ENCODE measurements around the gene LDLRAD4. TPM values are rescaled to one million over a fixed set of nuclear protein-coding genes. Genes with fewer than 3 reads are reported as not detected.

Gene LDLRAD4
- total and polyA plus RNA-seq, 9 of the 15 experiments (the other 6 are each of a cell fraction or from before 2014, with no cell fraction given), result 0.01 TPM; not detected in 8

DNA sequence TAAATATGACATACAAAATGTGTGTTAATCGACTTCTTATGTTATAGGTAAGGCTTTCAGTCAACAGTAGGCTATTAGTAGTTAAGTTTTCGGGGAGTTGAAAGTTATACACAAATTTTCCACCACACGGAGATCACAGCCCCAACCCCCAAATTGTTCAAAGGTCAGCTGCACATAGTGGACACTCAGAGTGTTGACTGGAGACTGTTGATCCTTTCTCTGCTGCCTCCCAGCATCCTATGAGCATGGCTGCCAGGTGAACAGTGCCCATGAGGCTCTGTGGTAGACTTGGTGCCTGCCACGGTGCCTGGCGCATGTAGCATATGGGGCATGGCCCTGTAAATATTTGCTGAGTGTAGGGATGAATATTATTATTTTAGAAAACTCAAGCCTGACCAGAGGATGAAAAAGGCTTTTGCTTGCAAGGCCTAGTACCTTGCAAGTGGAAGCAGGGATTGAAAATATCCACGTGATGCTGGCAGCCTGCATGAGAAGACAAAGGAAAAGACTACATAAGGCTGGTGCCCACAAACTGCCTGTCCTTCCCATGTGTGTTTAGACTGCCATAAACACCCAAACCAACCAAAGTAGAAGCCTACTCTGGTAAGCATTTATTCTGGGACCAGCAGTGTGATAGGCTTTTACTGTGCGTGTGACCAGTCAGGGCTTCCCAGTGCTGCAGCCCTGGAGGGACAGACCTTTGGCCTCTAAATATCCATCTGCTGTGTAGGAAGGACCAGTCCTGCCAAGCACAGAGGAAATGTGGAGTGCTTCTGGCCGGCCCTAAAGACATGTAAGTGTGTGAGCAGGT lies 226.1 kb downstream of the LDLRAD4 start (continued):
- TF ChIP-seq, protein P1, sequence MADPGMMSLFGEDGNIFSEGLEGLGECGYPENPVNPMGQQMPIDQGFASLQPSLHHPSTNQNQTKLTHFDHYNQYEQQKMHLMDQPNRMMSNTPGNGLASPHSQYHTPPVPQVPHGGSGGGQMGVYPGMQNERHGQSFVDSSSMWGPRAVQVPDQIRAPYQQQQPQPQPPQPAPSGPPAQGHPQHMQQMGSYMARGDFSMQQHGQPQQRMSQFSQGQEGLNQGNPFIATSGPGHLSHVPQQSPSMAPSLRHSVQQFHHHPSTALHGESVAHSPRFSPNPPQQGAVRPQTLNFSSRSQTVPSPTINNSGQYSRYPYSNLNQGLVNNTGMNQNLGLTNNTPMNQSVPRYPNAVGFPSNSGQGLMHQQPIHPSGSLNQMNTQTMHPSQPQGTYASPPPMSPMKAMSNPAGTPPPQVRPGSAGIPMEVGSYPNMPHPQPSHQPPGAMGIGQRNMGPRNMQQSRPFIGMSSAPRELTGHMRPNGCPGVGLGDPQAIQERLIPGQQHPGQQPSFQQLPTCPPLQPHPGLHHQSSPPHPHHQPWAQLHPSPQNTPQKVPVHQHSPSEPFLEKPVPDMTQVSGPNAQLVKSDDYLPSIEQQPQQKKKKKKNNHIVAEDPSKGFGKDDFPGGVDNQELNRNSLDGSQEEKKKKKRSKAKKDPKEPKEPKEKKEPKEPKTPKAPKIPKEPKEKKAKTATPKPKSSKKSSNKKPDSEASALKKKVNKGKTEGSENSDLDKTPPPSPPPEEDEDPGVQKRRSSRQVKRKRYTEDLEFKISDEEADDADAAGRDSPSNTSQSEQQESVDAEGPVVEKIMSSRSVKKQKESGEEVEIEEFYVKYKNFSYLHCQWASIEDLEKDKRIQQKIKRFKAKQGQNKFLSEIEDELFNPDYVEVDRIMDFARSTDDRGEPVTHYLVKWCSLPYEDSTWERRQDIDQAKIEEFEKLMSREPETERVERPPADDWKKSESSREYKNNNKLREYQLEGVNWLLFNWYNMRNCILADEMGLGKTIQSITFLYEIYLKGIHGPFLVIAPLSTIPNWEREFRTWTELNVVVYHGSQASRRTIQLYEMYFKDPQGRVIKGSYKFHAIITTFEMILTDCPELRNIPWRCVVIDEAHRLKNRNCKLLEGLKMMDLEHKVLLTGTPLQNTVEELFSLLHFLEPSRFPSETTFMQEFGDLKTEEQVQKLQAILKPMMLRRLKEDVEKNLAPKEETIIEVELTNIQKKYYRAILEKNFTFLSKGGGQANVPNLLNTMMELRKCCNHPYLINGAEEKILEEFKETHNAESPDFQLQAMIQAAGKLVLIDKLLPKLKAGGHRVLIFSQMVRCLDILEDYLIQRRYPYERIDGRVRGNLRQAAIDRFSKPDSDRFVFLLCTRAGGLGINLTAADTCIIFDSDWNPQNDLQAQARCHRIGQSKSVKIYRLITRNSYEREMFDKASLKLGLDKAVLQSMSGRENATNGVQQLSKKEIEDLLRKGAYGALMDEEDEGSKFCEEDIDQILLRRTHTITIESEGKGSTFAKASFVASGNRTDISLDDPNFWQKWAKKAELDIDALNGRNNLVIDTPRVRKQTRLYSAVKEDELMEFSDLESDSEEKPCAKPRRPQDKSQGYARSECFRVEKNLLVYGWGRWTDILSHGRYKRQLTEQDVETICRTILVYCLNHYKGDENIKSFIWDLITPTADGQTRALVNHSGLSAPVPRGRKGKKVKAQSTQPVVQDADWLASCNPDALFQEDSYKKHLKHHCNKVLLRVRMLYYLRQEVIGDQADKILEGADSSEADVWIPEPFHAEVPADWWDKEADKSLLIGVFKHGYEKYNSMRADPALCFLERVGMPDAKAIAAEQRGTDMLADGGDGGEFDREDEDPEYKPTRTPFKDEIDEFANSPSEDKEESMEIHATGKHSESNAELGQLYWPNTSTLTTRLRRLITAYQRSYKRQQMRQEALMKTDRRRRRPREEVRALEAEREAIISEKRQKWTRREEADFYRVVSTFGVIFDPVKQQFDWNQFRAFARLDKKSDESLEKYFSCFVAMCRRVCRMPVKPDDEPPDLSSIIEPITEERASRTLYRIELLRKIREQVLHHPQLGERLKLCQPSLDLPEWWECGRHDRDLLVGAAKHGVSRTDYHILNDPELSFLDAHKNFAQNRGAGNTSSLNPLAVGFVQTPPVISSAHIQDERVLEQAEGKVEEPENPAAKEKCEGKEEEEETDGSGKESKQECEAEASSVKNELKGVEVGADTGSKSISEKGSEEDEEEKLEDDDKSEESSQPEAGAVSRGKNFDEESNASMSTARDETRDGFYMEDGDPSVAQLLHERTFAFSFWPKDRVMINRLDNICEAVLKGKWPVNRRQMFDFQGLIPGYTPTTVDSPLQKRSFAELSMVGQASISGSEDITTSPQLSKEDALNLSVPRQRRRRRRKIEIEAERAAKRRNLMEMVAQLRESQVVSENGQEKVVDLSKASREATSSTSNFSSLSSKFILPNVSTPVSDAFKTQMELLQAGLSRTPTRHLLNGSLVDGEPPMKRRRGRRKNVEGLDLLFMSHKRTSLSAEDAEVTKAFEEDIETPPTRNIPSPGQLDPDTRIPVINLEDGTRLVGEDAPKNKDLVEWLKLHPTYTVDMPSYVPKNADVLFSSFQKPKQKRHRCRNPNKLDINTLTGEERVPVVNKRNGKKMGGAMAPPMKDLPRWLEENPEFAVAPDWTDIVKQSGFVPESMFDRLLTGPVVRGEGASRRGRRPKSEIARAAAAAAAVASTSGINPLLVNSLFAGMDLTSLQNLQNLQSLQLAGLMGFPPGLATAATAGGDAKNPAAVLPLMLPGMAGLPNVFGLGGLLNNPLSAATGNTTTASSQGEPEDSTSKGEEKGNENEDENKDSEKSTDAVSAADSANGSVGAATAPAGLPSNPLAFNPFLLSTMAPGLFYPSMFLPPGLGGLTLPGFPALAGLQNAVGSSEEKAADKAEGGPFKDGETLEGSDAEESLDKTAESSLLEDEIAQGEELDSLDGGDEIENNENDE (IDR thresholded peaks at IDR 0.05; ENCODE audit: low read depth, low read length), result no peak
- TF ChIP-seq, protein P2, sequence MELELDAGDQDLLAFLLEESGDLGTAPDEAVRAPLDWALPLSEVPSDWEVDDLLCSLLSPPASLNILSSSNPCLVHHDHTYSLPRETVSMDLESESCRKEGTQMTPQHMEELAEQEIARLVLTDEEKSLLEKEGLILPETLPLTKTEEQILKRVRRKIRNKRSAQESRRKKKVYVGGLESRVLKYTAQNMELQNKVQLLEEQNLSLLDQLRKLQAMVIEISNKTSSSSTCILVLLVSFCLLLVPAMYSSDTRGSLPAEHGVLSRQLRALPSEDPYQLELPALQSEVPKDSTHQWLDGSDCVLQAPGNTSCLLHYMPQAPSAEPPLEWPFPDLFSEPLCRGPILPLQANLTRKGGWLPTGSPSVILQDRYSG (tag; conservative IDR thresholded peaks at IDR 0.05; ENCODE audit: low read depth), result no peak
- no peak for TF ChIP-seq CSDE1 (IDR thresholded peaks at IDR 0.05)
- TF ChIP-seq, protein P3, sequence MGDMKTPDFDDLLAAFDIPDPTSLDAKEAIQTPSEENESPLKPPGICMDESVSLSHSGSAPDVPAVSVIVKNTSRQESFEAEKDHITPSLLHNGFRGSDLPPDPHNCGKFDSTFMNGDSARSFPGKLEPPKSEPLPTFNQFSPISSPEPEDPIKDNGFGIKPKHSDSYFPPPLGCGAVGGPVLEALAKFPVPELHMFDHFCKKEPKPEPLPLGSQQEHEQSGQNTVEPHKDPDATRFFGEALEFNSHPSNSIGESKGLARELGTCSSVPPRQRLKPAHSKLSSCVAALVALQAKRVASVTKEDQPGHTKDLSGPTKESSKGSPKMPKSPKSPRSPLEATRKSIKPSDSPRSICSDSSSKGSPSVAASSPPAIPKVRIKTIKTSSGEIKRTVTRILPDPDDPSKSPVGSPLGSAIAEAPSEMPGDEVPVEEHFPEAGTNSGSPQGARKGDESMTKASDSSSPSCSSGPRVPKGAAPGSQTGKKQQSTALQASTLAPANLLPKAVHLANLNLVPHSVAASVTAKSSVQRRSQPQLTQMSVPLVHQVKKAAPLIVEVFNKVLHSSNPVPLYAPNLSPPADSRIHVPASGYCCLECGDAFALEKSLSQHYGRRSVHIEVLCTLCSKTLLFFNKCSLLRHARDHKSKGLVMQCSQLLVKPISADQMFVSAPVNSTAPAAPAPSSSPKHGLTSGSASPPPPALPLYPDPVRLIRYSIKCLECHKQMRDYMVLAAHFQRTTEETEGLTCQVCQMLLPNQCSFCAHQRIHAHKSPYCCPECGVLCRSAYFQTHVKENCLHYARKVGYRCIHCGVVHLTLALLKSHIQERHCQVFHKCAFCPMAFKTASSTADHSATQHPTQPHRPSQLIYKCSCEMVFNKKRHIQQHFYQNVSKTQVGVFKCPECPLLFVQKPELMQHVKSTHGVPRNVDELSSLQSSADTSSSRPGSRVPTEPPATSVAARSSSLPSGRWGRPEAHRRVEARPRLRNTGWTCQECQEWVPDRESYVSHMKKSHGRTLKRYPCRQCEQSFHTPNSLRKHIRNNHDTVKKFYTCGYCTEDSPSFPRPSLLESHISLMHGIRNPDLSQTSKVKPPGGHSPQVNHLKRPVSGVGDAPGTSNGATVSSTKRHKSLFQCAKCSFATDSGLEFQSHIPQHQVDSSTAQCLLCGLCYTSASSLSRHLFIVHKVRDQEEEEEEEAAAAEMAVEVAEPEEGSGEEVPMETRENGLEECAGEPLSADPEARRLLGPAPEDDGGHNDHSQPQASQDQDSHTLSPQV (IDR thresholded peaks at IDR 0.05), result no peak
- TF ChIP-seq, protein P4, sequence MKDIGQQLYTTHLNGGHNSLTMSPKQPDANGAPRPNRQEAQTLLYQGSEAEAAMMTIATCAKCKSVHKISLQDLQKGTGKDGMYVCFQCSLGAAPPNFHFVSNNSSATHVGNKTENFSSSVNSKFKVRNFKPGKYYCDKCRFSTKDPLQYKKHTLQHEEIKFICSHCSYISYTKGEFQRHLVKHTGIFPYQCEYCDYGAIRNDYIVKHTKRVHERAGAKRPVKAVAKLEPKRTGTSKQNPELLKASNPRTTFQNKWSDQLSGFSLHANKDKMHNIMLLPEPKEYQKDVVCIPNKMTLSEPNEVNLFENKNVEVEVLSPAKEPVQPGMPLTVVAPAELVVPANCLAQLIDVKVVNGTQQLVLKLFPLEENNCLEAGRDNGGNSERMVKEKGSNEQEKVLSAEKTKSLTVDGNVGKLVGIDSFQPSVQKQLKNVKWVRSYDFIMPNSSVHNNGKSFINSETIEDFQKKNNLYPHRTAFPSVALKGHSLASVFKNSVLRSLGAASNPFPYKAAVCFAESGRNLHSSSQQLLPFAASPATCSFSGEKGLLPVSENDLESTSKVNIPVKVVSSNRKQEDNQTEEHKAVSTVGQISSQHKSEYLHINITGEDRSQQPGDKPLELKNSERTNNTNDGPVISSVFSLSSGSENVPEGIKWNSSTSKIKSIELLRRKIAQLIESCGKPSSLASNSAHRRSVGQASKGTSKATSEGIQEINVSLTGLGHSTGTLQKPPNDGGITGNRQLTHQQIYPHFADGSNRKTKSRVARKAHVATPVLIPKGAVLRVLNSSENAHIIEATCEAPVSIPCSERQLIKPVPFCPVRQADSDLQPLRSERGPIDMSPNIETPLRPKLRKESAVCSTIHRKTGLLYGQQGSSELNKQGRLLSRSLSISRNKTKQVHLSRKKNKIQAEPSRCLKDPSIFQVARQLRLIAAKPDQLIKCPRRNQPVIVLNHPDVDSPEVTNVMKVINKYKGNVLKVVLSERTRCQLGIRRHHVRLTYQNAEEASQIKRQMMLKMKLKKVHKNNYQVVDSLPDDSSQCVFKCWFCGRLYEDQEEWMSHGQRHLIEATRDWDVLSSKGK (CRISPR knock-in tag; IDR thresholded peaks at IDR 0.05), result no peak

Data from K562 (cell line).